ENCODE results near the gene C3orf18. TPM values are rescaled to one million over a fixed set of nuclear protein-coding genes. Genes with fewer than 3 reads are reported as not detected.

C3orf18 gene
- polyA plus RNA-seq, 1 donor (not counting 4 experiments of a cell fraction or from before 2014, with no cell fraction given) = 1.4 TPM

DNA sequence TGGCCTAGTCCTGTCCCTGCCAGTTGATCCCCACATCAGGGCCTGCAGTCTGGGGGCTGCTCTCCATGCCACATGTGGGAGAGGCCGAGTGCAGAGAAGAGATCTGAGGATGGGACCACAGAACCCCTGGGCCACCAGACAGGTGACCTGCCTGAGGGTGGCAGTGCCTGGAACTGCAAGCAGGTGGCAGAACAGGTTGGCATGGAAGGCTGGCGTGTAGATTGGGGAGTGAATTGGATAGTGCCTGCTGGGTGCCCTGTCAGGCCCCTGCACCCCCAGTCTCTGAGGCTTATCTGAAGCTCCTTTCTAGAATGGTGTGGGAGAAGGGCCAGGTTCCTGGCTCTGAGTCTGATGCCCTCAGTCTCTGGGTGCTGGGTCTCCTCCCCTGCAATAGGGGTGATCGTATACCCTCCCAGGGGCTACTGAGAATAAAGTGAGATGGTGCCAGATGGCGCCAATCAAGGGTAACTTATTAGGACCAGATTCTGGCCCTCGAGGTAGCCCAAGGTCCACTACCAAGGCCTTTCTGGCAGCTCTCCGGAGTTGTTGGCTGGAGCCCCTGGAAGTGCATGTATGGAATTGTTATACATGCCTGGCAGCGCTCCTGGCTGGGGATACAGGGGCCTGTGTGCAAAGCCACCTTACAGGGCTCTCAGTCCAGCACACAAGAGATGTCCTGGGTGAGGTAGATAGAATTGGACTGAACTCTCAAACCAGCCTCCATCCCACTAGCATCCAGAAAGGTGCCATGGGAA lies 15.7 kb downstream of the C3orf18 start:
- DNase-seq (ENCODE audit: low read depth, low spot score) = no peak
- dilution Hi-C loops (cut with MboI; ENCODE audit: extremely low pct_ligation_motif_present, low sequenced_read_pairs) = no loop called here
- Histone ChIP-seq H3K9me3 (ENCODE audit: control insufficient read depth, low read depth, low read length) (no peaks in the 10 kb centered on the region), H3K4me2 (ENCODE audit: control insufficient read depth, extremely low read depth, insufficient read depth, low read depth, low read length) (no peak overlapping the region), H3K79me2 (ENCODE audit: control insufficient read depth, insufficient read depth, low read length) (no peaks in the 10 kb centered on the region), H3K4me3 (ENCODE audit: control insufficient read depth in 2 of 3, extremely low read depth in 1 of 3, insufficient read depth in 2 of 3, low read depth in 1 of 3, low read length in 3 of 3) (no peak overlapping the region), H3K4me1 (ENCODE audit: control insufficient read depth, extremely low read depth, insufficient read depth, low read length) (peaks cover 8% of the 10 kb centered on the region), H3K9ac (ENCODE audit: control insufficient read depth, extremely low read depth, insufficient read depth, low read length) (no peak overlapping the region), H3K9me1 (ENCODE audit: control insufficient read depth, extremely low read depth, insufficient read depth, low read length) (no peaks in the 10 kb centered on the region), H4K20me1 (ENCODE audit: control insufficient read depth, extremely low read depth, insufficient read depth, low read length) (no peaks in the 10 kb centered on the region), H3K36me3 (ENCODE audit: control insufficient read depth in 2 of 2, extremely low read depth in 1 of 2, insufficient read depth in 2 of 2, low read length in 2 of 2) (no peaks in the 10 kb centered on the region), H3K27me3 (ENCODE audit: control insufficient read depth, extremely low read depth, insufficient read depth, low read length) (peaks cover 36% of the 10 kb centered on the region), H3K27ac (ENCODE audit: control insufficient read depth, insufficient read depth, low read length) (no peak overlapping the region), H2AFZ (ENCODE audit: control insufficient read depth, low read length) (no peak overlapping the region)
- no peak for TF ChIP-seq EZH2 (IDR thresholded peaks at IDR 0.05; ENCODE audit: low read length)
- TF ChIP-seq, protein P1, sequence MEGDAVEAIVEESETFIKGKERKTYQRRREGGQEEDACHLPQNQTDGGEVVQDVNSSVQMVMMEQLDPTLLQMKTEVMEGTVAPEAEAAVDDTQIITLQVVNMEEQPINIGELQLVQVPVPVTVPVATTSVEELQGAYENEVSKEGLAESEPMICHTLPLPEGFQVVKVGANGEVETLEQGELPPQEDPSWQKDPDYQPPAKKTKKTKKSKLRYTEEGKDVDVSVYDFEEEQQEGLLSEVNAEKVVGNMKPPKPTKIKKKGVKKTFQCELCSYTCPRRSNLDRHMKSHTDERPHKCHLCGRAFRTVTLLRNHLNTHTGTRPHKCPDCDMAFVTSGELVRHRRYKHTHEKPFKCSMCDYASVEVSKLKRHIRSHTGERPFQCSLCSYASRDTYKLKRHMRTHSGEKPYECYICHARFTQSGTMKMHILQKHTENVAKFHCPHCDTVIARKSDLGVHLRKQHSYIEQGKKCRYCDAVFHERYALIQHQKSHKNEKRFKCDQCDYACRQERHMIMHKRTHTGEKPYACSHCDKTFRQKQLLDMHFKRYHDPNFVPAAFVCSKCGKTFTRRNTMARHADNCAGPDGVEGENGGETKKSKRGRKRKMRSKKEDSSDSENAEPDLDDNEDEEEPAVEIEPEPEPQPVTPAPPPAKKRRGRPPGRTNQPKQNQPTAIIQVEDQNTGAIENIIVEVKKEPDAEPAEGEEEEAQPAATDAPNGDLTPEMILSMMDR (optimal IDR thresholded peaks at IDR 0.05 in 1 of 3, IDR thresholded peaks at IDR 0.05 in 1 of 3, conservative IDR thresholded peaks at IDR 0.05 in 1 of 3; ENCODE audit: extremely low read depth in 1 of 3, insufficient read depth in 2 of 3, low read length in 3 of 3) = peak in 1 of 3 experiments; percentile 40
- no peak for FAIRE-seq

DNA sequence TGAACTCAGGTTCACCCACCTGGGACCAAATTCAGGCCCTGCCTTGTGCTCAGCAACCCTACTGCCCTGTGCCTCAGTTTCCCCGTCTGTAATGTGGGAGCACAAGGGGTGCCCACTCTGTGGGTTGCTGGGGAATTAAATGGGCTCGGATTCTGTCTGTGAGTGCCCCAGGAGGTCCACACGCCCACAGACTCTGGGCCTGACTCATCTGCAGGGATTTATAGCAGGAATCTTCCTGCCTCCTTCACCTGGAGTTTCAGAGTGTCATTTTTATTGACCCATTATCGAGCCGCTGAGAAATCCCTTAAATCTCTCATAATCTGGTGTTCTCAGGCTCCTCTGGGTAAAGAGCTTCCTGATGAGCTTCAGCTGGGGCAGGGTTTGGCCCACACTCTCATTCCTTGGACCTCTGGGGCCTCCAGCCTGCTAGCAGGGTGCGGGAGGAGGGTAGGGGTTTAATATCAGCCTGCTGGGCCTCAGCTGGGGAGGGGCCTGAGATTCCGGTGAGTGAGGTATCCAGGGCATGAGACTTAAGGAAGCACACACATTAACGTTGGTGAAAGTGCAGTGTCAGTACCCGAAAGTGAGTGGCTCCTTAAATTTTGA lies 16.4 kb downstream of the C3orf18 start:
- no peak for TF ChIP-seq EZH2 (IDR thresholded peaks at IDR 0.05; ENCODE audit: low read length)
- TF ChIP-seq, protein P1 (optimal IDR thresholded peaks at IDR 0.05 in 1 of 3, IDR thresholded peaks at IDR 0.05 in 1 of 3, conservative IDR thresholded peaks at IDR 0.05 in 1 of 3; ENCODE audit: extremely low read depth in 1 of 3, insufficient read depth in 2 of 3, low read length in 3 of 3) = no peak
- Histone ChIP-seq H3K27me3 (ENCODE audit: control insufficient read depth, extremely low read depth, insufficient read depth, low read length) (peaks cover 33% of the 10 kb centered on the region), H3K79me2 (ENCODE audit: control insufficient read depth, insufficient read depth, low read length) (no peaks in the 10 kb centered on the region), H3K36me3 (ENCODE audit: control insufficient read depth in 2 of 2, extremely low read depth in 1 of 2, insufficient read depth in 2 of 2, low read length in 2 of 2) (no peaks in the 10 kb centered on the region), H3K4me1 (ENCODE audit: control insufficient read depth, extremely low read depth, insufficient read depth, low read length) (peaks cover 8% of the 10 kb centered on the region), H3K4me2 (ENCODE audit: control insufficient read depth, extremely low read depth, insufficient read depth, low read depth, low read length) (no peak overlapping the region), H4K20me1 (ENCODE audit: control insufficient read depth, extremely low read depth, insufficient read depth, low read length) (no peaks in the 10 kb centered on the region), H3K27ac (ENCODE audit: control insufficient read depth, insufficient read depth, low read length) (no peak overlapping the region), H3K9me3 (ENCODE audit: control insufficient read depth, low read depth, low read length) (no peaks in the 10 kb centered on the region), H3K9ac (ENCODE audit: control insufficient read depth, extremely low read depth, insufficient read depth, low read length) (no peak overlapping the region), H2AFZ (ENCODE audit: control insufficient read depth, low read length) (no peak overlapping the region), H3K4me3 (ENCODE audit: control insufficient read depth in 2 of 3, extremely low read depth in 1 of 3, insufficient read depth in 2 of 3, low read depth in 1 of 3, low read length in 3 of 3) (no peak overlapping the region), H3K9me1 (ENCODE audit: control insufficient read depth, extremely low read depth, insufficient read depth, low read length) (no peaks in the 10 kb centered on the region)
- dilution Hi-C loops (cut with MboI; ENCODE audit: extremely low pct_ligation_motif_present, low sequenced_read_pairs) = no loop called here
- DNase-seq (ENCODE audit: low read depth, low spot score) = no peak
- FAIRE-seq = no peak

All from keratinocyte (primary cell).